Testis (tissue), 2 donors: ENCODE measurements around the gene KCNJ10.

Source experiments
- POLR2A ChIP-seq: fragments of 450-650 bp; IDR thresholded peaks from one replicate; pipeline ENCODE4 v1.6.1; 2017; ENCODE audit warnings: antibody characterized with exemption, mild to moderate bottlenecking, moderate library complexity
- TF ChIP-seq, protein P1 (sequence below), 3 experiments: fragments of 450-650 bp in 2 of 3; fragments of 200-600 bp in 1 of 3; sonication (generic) in 1 of 3; IDR thresholded peaks; one replicate each; pipeline ENCODE4 v1.5.1; 2016 to 2019; ENCODE audit warnings: antibody characterized with exemption in 3 of 3, mild to moderate bottlenecking in 2 of 3, moderate library complexity in 1 of 3

DNA sequence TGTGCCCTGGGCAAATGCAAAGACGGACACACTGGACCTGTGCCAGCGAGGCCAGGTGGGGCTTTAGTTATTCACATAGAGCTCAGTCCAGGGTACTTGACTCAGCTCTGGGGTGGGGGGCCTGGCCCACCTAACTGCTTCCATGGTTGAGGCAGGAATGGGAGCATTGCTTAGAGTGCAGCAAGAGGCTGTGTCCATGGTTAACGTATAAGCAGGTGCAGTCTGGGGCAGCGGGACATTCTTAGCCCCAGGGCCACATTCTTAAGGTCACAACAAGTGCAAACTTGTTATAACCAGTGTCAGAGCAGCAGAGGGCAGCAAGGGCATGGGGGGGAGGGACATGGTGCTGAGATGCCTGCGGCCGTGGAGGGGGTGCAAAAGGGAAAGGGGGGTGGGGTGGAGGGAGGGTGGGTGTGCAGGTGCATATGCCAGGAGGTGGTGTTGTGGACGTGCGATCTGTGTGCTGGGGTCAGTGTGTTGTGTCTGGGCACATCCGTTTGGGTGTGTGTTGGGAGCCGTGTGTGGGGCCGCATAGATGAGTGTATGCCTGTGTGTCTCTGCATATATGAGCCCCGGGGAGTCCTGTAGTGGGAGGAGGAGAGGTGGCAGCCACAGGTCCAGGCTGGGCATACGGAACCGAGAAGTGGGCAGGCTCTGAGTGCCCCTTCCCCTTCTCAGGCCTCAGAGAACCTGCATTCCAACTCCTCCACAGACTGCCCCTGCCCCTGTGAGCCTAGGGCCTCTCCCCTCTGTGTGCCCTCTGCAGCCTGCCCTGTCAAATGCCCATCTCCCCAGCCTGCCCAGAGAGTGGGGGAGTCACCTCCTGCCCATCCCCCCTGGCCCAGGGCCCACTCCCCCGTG lies 8.4 kb downstream of the KCNJ10 start:
- TF ChIP-seq, protein P1, sequence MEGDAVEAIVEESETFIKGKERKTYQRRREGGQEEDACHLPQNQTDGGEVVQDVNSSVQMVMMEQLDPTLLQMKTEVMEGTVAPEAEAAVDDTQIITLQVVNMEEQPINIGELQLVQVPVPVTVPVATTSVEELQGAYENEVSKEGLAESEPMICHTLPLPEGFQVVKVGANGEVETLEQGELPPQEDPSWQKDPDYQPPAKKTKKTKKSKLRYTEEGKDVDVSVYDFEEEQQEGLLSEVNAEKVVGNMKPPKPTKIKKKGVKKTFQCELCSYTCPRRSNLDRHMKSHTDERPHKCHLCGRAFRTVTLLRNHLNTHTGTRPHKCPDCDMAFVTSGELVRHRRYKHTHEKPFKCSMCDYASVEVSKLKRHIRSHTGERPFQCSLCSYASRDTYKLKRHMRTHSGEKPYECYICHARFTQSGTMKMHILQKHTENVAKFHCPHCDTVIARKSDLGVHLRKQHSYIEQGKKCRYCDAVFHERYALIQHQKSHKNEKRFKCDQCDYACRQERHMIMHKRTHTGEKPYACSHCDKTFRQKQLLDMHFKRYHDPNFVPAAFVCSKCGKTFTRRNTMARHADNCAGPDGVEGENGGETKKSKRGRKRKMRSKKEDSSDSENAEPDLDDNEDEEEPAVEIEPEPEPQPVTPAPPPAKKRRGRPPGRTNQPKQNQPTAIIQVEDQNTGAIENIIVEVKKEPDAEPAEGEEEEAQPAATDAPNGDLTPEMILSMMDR (IDR thresholded peaks at IDR 0.05), result no peak
- no peak for TF ChIP-seq POLR2A
